Heart left ventricle (tissue), 13 donors: Measurements from ENCODE around the gene CLCA2.

Source experiments
- POLR2A ChIP-seq, 2 donors: fragments of 450-650 bp; IDR thresholded peaks; one replicate each; pipeline ENCODE4 v1.6.1; 2017; ENCODE audit warnings: antibody characterized with exemption in 2 of 2, mild to moderate bottlenecking in 2 of 2, moderate library complexity in 2 of 2
- TF ChIP-seq, protein P1 (sequence below), 12 donors: fragments of 200-600 bp; sonication (generic) in 4 of 12; IDR thresholded peaks; one replicate each; pipeline versions ENCODE4 v1.5.0 to v1.8.0; 2018 to 2022; ENCODE audit warnings: antibody characterized with exemption in 12 of 12, mild to moderate bottlenecking in 5 of 12
- donor health status: ischemic (EF 13 %, LVEDD 7.1; RV severe dilation, severe dysfunction).
- donor health status: DM: no; HTN: yes; CAD: no.
- donor health status: DM: no; HTN: no; CAD: no.
- donor health status: ischemic (EF 25% LVEDD 6.9; RV normal size, moderate dysfunction).
- donor health status: ischemic (EF 25% LVEDD 5.7; RV mildly dilated, moderate dysfunction).
- donor health status: ischemic (EF 35%, LVEDD 5.7; RV mildly dilated, moderate dysfunction).
- donor health status: nonischemic (EF 11% LVEDD 7.7; RV severe dilation, severe dysfunction).
- donor health status: DM: yes; HTN: yes; CAD: no.
- donor health status: PGD.
- donor health status: ischemic (EF 29% LVEDD 5.4; RV normal size, mild dysfunction).
- donor health status: nonischemic (EF 23%, LVEDD 6.1; RV moderate dilation, normal function).

DNA sequence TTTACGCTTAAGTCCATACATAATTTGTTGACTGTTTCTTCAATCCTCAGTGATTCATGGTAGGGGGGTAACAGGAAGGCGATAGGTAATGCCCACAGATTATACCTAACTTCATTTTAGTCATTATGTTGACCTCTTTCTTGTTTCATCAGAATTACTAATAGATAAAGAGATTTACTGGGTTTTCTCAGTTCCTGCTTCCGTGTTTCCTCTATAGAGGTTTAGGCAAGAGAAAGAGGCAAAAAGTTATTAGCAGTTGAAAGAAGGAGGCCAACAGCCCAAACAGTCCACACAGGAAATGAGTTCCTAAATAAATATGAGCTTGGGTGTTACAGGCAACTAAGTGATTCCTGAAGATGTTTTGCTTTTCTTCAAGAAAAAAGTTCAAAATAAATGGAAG is 26.9 kb downstream of the CLCA2 start:
- TF ChIP-seq, protein P1, sequence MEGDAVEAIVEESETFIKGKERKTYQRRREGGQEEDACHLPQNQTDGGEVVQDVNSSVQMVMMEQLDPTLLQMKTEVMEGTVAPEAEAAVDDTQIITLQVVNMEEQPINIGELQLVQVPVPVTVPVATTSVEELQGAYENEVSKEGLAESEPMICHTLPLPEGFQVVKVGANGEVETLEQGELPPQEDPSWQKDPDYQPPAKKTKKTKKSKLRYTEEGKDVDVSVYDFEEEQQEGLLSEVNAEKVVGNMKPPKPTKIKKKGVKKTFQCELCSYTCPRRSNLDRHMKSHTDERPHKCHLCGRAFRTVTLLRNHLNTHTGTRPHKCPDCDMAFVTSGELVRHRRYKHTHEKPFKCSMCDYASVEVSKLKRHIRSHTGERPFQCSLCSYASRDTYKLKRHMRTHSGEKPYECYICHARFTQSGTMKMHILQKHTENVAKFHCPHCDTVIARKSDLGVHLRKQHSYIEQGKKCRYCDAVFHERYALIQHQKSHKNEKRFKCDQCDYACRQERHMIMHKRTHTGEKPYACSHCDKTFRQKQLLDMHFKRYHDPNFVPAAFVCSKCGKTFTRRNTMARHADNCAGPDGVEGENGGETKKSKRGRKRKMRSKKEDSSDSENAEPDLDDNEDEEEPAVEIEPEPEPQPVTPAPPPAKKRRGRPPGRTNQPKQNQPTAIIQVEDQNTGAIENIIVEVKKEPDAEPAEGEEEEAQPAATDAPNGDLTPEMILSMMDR (IDR thresholded peaks at IDR 0.05): no peak
- TF ChIP-seq POLR2A (IDR thresholded peaks at IDR 0.05): no peak
